GM12878 (cell line): ENCODE measurements around the gene DNAJB14. TPM values are rescaled to one million over a fixed set of nuclear protein-coding genes. Genes with fewer than 3 reads are reported as not detected.

Source experiments
- BACH1 ChIP-seq: fragments of 450-650 bp; IDR thresholded peaks from 2 replicates; pipeline ENCODE4 v1.6.1; 2017; ENCODE audit warnings: mild to moderate bottlenecking, borderline replicate concordance
- BHLHE40 ChIP-seq, 2 experiments: fragments of 450-650 bp in 1 of 2; IDR thresholded peaks; 2 replicates each; pipeline ENCODE4 v1.6.1; 2011 to 2017; ENCODE audit warnings: low read depth in 2 of 2, borderline replicate concordance in 1 of 2, improper control_type of control experiment in 1 of 2, low read length in 1 of 2, mild to moderate bottlenecking in 1 of 2
- BRCA1 ChIP-seq: IDR thresholded peaks from 2 replicates; pipeline ENCODE4 v1.6.1; 2011; ENCODE audit warnings: low read depth, low read length, improper control_type of control experiment
- CHD2 ChIP-seq: IDR thresholded peaks from 2 replicates; pipeline ENCODE4 v1.6.1; 2011; ENCODE audit warnings: low read depth, low read length, improper control_type of control experiment, borderline replicate concordance
- CREM ChIP-seq: IDR thresholded peaks from 2 replicates; pipeline ENCODE4 v1.6.1; 2014; ENCODE audit warnings: antibody characterized with exemption, low read depth
- ETV6 ChIP-seq, 2 experiments: fragments of 450-650 bp in 1 of 2; IDR thresholded peaks in 1 of 2; conservative IDR thresholded peaks in 1 of 2; 2 replicates each; pipeline ENCODE4 v1.6.1; 2014; ENCODE audit warnings: antibody characterized with exemption in 1 of 2, borderline replicate concordance in 1 of 2, low read depth in 1 of 2, mild to moderate bottlenecking in 1 of 2, moderate library complexity in 1 of 2
- IRF3 ChIP-seq: fragments of 450-650 bp; IDR thresholded peaks from 2 replicates; pipeline ENCODE4 v1.6.1; 2014; ENCODE audit warnings: mild to moderate bottlenecking
- IRF5 ChIP-seq: fragments of 450-650 bp; IDR thresholded peaks from 2 replicates; pipeline ENCODE4 v1.6.1; 2017; ENCODE audit warnings: borderline replicate concordance
- MAX ChIP-seq: IDR thresholded peaks from 2 replicates; pipeline ENCODE4 v1.6.1; 2012; ENCODE audit warnings: low read depth, low read length, improper control_type of control experiment
- MTA3 ChIP-seq: IDR thresholded peaks from 2 replicates; pipeline ENCODE4 v1.6.1; 2012; ENCODE audit warnings: low read length, inconsistent platforms, borderline replicate concordance
- MXI1 ChIP-seq: fragments of 150-350 bp; IDR thresholded peaks from 2 replicates; pipeline ENCODE4 v1.6.1; 2011; ENCODE audit warnings: low read depth, mild to moderate bottlenecking, inconsistent platforms, low read length, improper control_type of control experiment
- NR2C1 ChIP-seq: fragments of 450-650 bp; IDR thresholded peaks from 2 replicates; pipeline ENCODE4 v1.6.1; 2017; ENCODE audit warnings: antibody characterized with exemption, mild to moderate bottlenecking, moderate library complexity
- NR2C2 ChIP-seq: IDR thresholded peaks from 2 replicates; pipeline ENCODE4 v1.6.1; 2011; ENCODE audit warnings: borderline replicate concordance, low read depth; ENCODE audit not compliant: control insufficient read depth, insufficient read length
- NRF1 ChIP-seq: conservative IDR thresholded peaks from 2 replicates; pipeline ENCODE4 v1.6.1; 2011; ENCODE audit warnings: mild to moderate bottlenecking, low read depth, low read length, improper control_type of control experiment
- PKNOX1 ChIP-seq: fragments of 450-650 bp; IDR thresholded peaks from 2 replicates; pipeline ENCODE4 v1.6.1; 2016; ENCODE audit warnings: mild to moderate bottlenecking
- PML ChIP-seq: IDR thresholded peaks from 2 replicates; pipeline ENCODE4 v1.6.1; 2012; ENCODE audit warnings: low read length, inconsistent platforms
- POLR2A ChIP-seq: IDR thresholded peaks from 2 replicates; pipeline ENCODE4 v1.6.1; 2011; ENCODE audit warnings: low read depth, mild to moderate bottlenecking, low read length
- POU2F2 ChIP-seq: IDR thresholded peaks from 3 replicates; pipeline ENCODE4 v1.6.1; 2011; ENCODE audit warnings: low read depth, mild to moderate bottlenecking, low read length, borderline replicate concordance
- RELA ChIP-seq: fragments of 450-650 bp; IDR thresholded peaks from 2 replicates; pipeline ENCODE4 v1.8.0; 2014; ENCODE audit warnings: borderline replicate concordance; ENCODE audit not compliant: partially characterized antibody
- RUNX3 ChIP-seq: IDR thresholded peaks from 2 replicates; pipeline ENCODE4 v1.6.1; 2012; ENCODE audit warnings: low read length, inconsistent platforms
- SIX5 ChIP-seq: IDR thresholded peaks from 2 replicates; pipeline ENCODE4 v1.6.1; 2011; ENCODE audit warnings: mild to moderate bottlenecking, low read depth, low read length, moderate library complexity; ENCODE audit not compliant: severe bottlenecking
- SMAD5 ChIP-seq: IDR thresholded peaks from 2 replicates; pipeline ENCODE4 v1.6.1; 2016; ENCODE audit warnings: antibody characterized with exemption, low read depth
- TBL1XR1 ChIP-seq: IDR thresholded peaks from 2 replicates; pipeline ENCODE4 v1.6.1; 2012; ENCODE audit warnings: low read depth, low read length, improper control_type of control experiment
- USF1 ChIP-seq: IDR thresholded peaks from 2 replicates; pipeline ENCODE4 v1.6.1; 2011; ENCODE audit warnings: borderline replicate concordance, low read depth, mild to moderate bottlenecking, moderate library complexity, mixed read lengths, low read length; ENCODE audit not compliant: insufficient read depth; ENCODE audit errors: extremely low read length
- YY1 ChIP-seq: IDR thresholded peaks from 2 replicates; pipeline ENCODE4 v1.6.1; 2011; ENCODE audit warnings: low read depth, mild to moderate bottlenecking, low read length
- ZZZ3 ChIP-seq: IDR thresholded peaks from 2 replicates; pipeline ENCODE4 v1.6.1; 2011; ENCODE audit warnings: low read depth; ENCODE audit not compliant: control insufficient read depth, insufficient read length
- polyA plus RNA-seq, 11 experiments: library from polyadenylated mRNA; depleted of rRNA in 4 of 11; unstranded in 6 of 11; stranded (reverse) in 5 of 11; fragments of >200 nt; fragmentation: Nextera tagmentation in 4 of 11; fragmentation: Illumina TruSeq in 1 of 11; extraction: Ambion mirVana in 4 of 11; extraction: Trizol in 1 of 11; gene quantifications; 1 replicate in 1 of 11; 2 replicates in 10 of 11; pipeline versions ENCODE4 v1.2.1 to v1.2.3, GENCODE V29; 2011 to 2016; ENCODE audit warnings: inconsistent platforms in 2 of 11, missing spikeins in 2 of 11, low read depth in 1 of 11
- total RNA-seq, 4 experiments: library from RNA; depleted of rRNA in 3 of 4; stranded (reverse); fragments of >200 nt in 3 of 4; fragmentation: Illumina TruSeq in 1 of 4; extraction: Trizol in 1 of 4; gene quantifications; 2 replicates each; pipeline versions ENCODE4 v1.2.1 to v1.2.3, GENCODE V29; 2013 to 2021

The DNAJB14 gene
- total and polyA plus RNA-seq, 10 of the 15 experiments (the other 5 are each of a cell fraction or from before 2014, with no cell fraction given): 9.5 to 49.2 (median 27.8) TPM

GRCh38 chr4:99894161-99894997 lies 52.0 kb downstream of the DNAJB14 start, which contains the start of gene LAMTOR3 (continued):
- TF ChIP-seq SIX5 (peak; percentile 47), USF1 (peak; percentile 81), POU2F2 (peak; percentile 47; the same call in 1 of the 3 replicates), PKNOX1 (0 out of 2 replicates have a peak, but pooled peaks have one; percentile 32), MTA3 (0 out of 2 replicates have a peak, but pooled peaks have one; percentile 42), MXI1 (peak; percentile 79), NR2C2 (peak; percentile 74), CHD2 (peak; percentile 59; the same call in 1 of the 2 replicates), NR2C1 (peak; percentile 97), RELA (no peak), ETV6 (conservative IDR thresholded peaks at IDR 0.05 in 1 of 2, IDR thresholded peaks at IDR 0.05 in 1 of 2; ENCODE audit: borderline replicate concordance in 1 of 2, low read depth in 1 of 2) (0 out of 4 replicates have a peak, but pooled peaks of 1 of the 2 experiments have one; percentile 39), RUNX3 (peak; percentile 58), BHLHE40 (IDR thresholded peaks at IDR 0.05; ENCODE audit: borderline replicate concordance in 1 of 2, low read depth in 2 of 2, low read length in 1 of 2) (peak; percentile 51 to 53; a peak in 2 of 4 replicates), POLR2A (peak; percentile 83), BRCA1 (no peak), CREM (peak; percentile 93), IRF3 (no peak), SMAD5 (peak; percentile 51; the same call in 1 of the 2 replicates), MAX (peak; percentile 51; the same call in 1 of the 2 replicates), IRF5 (no peak), BACH1 (no peak), NRF1 (peak; percentile 55), PML (peak; percentile 42), ZZZ3 (no peak), TBL1XR1 (0 out of 2 replicates have a peak, but pooled peaks have one; percentile 77), YY1 (0 out of 2 replicates have a peak, but pooled peaks have one; percentile 8)
